ENCODE data around the gene RNFT2.

Gene RNFT2

DNA sequence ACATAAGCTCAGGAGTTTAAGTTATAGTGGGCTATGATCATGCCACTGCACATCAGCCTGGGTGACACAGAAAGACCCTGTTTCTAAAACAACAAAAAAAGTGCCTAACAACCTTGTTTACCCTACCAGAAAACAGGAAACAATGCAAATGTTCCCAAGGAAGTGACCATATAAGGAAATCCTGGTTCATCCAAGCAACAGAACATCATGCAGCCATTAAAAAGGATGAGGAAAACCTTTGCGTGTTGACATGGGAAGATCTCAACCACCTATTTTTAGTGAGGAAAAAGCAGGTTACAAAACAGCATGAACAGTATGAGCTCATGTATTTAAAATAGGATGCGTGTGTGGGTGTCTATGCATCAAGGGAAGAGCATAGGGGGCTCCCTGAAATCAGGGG lies 129.4 kb downstream of the RNFT2 start:
- no peak for DNase-seq (ENCODE audit: low read depth)
- TF ChIP-seq, protein P1, sequence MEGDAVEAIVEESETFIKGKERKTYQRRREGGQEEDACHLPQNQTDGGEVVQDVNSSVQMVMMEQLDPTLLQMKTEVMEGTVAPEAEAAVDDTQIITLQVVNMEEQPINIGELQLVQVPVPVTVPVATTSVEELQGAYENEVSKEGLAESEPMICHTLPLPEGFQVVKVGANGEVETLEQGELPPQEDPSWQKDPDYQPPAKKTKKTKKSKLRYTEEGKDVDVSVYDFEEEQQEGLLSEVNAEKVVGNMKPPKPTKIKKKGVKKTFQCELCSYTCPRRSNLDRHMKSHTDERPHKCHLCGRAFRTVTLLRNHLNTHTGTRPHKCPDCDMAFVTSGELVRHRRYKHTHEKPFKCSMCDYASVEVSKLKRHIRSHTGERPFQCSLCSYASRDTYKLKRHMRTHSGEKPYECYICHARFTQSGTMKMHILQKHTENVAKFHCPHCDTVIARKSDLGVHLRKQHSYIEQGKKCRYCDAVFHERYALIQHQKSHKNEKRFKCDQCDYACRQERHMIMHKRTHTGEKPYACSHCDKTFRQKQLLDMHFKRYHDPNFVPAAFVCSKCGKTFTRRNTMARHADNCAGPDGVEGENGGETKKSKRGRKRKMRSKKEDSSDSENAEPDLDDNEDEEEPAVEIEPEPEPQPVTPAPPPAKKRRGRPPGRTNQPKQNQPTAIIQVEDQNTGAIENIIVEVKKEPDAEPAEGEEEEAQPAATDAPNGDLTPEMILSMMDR (conservative IDR thresholded peaks at IDR 0.05; ENCODE audit: control insufficient read depth, insufficient read depth, low read depth, low read length), result no peak

DNA sequence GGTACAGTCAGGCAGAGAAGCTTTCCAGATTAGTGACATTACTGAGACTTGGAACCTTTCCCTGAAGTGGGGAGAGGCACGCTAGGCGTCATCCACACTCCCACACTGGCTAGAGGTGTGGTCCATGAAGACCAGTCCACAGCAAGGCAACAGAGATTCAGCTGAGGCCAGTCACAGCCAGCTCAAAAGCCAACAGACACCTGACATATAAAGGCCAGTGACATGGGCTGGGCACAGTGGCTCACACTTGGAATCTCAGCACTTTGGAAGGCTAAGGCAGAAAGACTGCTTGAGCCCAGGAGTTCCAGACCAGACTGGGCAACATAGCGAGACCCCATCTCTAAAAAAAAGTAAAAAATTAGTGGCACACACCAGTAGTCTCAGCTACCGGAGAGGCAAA lies 132.2 kb downstream of the RNFT2 start:
- TF ChIP-seq, protein P1 (conservative IDR thresholded peaks at IDR 0.05; ENCODE audit: control insufficient read depth, insufficient read depth, low read depth, low read length), result no peak
- DNase-seq (ENCODE audit: low read depth), result no peak
- H3K4me3 ChIP-seq (ENCODE audit: control insufficient read depth, low read depth, low read length), result no peak overlapping the region

More for the DNA sequence above, 129.4 kb downstream of the RNFT2 start:
- H3K4me3 ChIP-seq (ENCODE audit: control insufficient read depth, low read depth, low read length), result no peak overlapping the region

DNA sequence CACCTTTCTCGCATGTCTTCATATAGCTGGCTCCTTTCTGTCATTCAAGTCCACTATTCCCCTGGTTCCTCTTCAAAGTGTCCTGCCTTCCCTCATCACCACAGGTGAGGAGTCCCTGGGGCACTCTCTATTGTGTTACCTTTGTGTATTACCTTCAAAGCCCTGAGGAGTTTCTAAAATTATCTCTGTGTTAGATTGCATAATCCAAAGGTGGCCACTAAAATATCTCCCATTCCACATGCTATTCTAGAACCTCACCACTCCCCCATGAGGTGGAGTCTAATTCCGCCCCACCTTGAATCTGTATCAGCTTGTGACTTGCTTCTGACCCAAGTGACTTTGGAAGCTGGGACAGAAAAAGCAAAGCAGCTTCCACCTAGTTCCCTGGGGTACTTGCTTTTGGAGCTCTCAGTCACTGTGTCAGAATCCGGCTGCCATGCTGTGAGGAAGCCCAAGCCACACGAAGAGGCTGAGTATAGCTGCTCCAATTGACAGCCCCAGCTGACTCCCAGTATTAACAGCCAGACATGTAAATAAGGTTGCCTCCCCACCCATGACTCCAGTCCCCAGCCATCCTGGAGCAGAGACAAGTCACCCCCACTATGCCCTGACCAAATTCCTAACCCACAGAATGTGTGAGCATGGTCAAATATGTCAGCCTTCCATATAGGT lies 136.3 kb downstream of the RNFT2 start:
- H3K4me3 ChIP-seq (ENCODE audit: control insufficient read depth, low read depth, low read length), result no peak overlapping the region
- TF ChIP-seq, protein P1 (conservative IDR thresholded peaks at IDR 0.05; ENCODE audit: control insufficient read depth, insufficient read depth, low read depth, low read length), result no peak
- no peak for DNase-seq (ENCODE audit: low read depth)

DNA sequence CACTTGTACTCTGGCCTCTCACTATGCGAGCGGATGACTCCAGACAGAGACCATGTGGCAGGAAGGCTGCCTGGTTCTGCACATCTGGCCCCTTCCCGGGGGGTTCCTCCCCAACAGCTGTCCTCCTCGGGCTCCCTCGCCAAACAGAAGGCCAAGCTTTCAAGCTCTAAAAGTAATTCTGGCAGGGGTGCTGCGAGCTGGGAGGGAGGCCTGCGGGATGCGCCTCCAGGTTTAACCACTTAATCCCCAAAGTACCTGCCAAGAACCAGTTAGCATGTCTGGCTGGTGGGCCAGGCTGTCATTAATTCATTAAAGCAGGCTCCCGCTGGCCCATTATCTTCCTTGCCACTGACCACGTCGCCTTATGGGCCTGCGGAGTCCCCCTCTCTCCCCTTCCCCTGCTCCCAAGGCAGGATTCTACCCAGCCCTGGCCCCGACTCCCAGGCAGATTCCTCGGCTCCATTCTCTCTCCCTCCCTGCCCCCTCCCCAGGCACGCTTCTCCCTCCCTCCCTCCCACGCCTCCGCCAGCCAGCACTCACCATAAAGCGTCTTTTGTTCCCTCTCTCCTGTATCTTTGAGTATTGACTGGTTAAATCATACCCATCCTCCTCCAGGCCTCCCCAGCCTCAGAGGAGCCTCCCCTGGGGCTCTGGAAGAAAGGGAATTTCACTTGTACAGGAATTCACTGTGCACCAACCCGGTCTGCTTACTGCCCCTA lies 138.2 kb downstream of the RNFT2 start:
- no peak overlapping the region for H3K4me3 ChIP-seq (ENCODE audit: control insufficient read depth, low read depth, low read length)
- TF ChIP-seq, protein P1 (conservative IDR thresholded peaks at IDR 0.05; ENCODE audit: control insufficient read depth, insufficient read depth, low read depth, low read length), result no peak
- no peak for DNase-seq (ENCODE audit: low read depth)

DNA sequence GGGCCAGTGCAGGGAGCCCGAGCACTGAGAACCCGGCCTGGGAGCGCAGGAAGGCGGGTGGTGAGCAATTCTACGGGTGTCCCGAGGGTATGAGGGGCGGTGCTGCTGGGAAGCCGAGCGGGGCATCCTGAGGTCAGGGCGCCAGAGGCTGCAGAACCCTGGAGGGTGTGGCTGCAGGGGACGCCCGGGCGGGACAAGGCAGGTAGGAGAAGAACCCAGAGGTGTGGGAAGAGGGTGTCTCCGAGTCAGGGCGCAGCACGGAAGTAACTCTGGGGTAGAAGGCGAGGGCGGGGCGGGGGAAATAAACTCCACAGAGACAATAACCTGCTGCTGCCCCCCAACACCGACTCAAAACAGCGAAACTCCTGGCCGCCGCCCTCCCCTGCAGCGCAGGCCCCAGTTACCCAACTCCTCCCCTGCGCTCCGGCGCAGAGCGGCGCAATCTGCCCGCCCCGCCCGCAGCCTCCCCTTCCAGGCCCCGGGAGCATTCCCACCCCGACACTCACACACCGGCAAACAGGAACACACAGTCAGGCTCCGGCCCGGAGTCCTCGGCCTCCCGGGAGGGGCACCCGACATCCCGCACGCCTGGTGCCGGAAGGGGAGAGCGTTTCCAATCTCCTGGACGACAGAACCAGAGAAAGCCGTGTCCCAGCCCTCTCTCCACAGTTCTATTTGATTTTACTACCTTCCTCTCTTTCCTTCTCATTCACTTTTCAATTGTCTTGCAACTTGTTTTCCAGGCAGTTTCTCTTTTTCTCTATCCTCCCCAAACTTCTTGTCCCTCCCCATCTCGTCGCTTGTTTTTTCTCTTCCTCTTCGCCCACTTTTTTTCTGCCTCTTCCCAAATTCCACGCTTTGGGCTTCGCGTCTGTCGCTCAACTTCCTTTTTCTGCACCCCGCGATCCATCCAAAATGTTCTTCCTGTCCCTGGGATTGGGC lies 140.7 kb downstream of the RNFT2 start:
- H3K4me3 ChIP-seq (ENCODE audit: control insufficient read depth, low read depth, low read length), result no peak overlapping the region
- DNase-seq (ENCODE audit: low read depth), result no peak
- TF ChIP-seq, protein P1 (conservative IDR thresholded peaks at IDR 0.05; ENCODE audit: control insufficient read depth, insufficient read depth, low read depth, low read length), result no peak

DNA sequence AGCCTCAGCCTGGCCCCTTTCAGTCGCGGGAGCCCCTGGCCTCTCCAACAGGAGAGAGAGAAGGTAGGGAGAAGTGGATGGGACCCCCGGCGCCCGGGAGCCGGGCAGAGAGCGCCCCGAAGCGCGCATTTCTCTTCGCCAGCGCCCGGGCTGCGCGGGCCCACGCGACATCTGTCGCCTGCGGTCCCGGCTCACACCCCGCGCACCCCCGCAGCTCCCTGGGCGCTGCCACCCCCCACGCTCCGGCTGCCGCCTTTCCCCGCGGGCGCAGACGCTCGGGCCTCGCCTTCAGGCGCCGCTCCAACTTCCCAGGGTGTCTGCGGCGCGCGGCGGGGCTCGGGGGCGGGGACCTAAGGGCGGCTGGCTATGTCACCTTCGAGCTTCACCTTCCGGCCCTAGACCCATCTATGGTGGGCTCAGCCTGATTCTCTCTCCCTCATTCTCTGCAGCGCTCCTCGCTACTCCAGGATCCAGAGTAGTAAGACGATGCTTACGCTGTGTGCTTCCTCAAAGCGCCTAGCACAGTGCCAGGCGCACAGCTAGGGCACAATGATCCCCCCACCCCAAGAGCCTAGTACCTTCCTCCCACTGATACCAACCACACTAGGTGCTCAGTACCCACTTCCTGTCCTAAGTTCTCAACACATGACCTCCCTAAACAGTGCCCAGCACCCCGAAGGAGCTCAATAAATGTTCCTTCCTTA lies 141.5 kb downstream of the RNFT2 start:
- TF ChIP-seq, protein P1 (conservative IDR thresholded peaks at IDR 0.05; ENCODE audit: control insufficient read depth, insufficient read depth, low read depth, low read length), result no peak
- no peak for DNase-seq (ENCODE audit: low read depth)
- H3K4me3 ChIP-seq (ENCODE audit: control insufficient read depth, low read depth, low read length), result no peak overlapping the region
